CD4-positive, alpha-beta memory T cell (primary cell): ENCODE data around the gene ATP11A. TPM values are rescaled to one million over a fixed set of nuclear protein-coding genes. Genes with fewer than 3 reads are reported as not detected.

ENCODE experiments used
- CTCF ChIA-PET: fragments of 350-600 bp; sonication (Branson Sonifier 250); formaldehyde crosslinking; loops from one replicate; lab custom pipeline; 2021; ENCODE audit warnings: inconsistent platforms; ENCODE audit not compliant: partially characterized antibody; lab: Charles Lee
- POLR2A ChIA-PET: fragments of 350-600 bp; sonication (Branson Sonifier 250); formaldehyde crosslinking; loops from one replicate; lab custom pipeline; 2021; ENCODE audit not compliant: partially characterized antibody; lab: Charles Lee
- DNase-seq, 5 donors: peaks; one replicate each; pipeline versions ENCODE4 v3.0.0 to v3.0.0-alpha.2; 2020 to 2022; ENCODE audit warnings: mixed read lengths in 1 of 5
- H3K27ac ChIP-seq: one replicate; pipeline ENCODE4 v1.7.0; 2013; ENCODE audit warnings: low read depth, low read length
- H3K27me3 ChIP-seq: 2 replicates; pipeline ENCODE4 v1.7.0; 2013; ENCODE audit warnings: mild to moderate bottlenecking, low read length, moderate library complexity; ENCODE audit not compliant: insufficient read depth
- H3K36me3 ChIP-seq: 2 replicates; pipeline ENCODE4 v1.7.0; 2013; ENCODE audit warnings: mild to moderate bottlenecking, low read length, moderate library complexity; ENCODE audit not compliant: insufficient read depth
- H3K4me1 ChIP-seq: 2 replicates; pipeline ENCODE4 v1.7.0; 2013; ENCODE audit warnings: mild to moderate bottlenecking, low read length, moderate library complexity; ENCODE audit not compliant: insufficient read depth
- H3K4me3 ChIP-seq, 2 donors: one replicate each; pipeline ENCODE4 v1.7.0; 2013; ENCODE audit warnings: low read length in 2 of 2, mild to moderate bottlenecking in 1 of 2
- H3K9me3 ChIP-seq, 2 donors: one replicate each; pipeline ENCODE4 v1.7.0; 2013; ENCODE audit warnings: low read length in 2 of 2, control low read depth in 1 of 2; ENCODE audit not compliant: control insufficient read depth in 1 of 2
- H3K27ac Mint-ChIP-seq, 7 donors: one replicate each; pipeline ENCODE4 v1.8.0; 2020 to 2021; ENCODE audit warnings: mixed read lengths in 7 of 7, mild to moderate bottlenecking in 6 of 7, inconsistent platforms in 3 of 7, moderate library complexity in 3 of 7
- H3K27me3 Mint-ChIP-seq, 2 donors: one replicate each; pipeline ENCODE4 v1.8.0; 2020 to 2021; ENCODE audit warnings: mixed read lengths in 2 of 2
- H3K36me3 Mint-ChIP-seq, 2 donors: one replicate each; pipeline ENCODE4 v1.8.0; 2020 to 2021; ENCODE audit warnings: mixed read lengths in 2 of 2, inconsistent platforms in 1 of 2, mild to moderate bottlenecking in 1 of 2
- H3K4me1 Mint-ChIP-seq, 4 donors: one replicate each; pipeline ENCODE4 v1.8.0; 2020 to 2021; ENCODE audit warnings: mixed read lengths in 4 of 4, mild to moderate bottlenecking in 1 of 4
- H3K4me3 Mint-ChIP-seq, 8 donors: one replicate each; pipeline ENCODE4 v1.8.0; 2020 to 2021; ENCODE audit warnings: mixed read lengths in 8 of 8, mild to moderate bottlenecking in 7 of 8, moderate library complexity in 6 of 8, inconsistent platforms in 3 of 8
- H3K9me3 Mint-ChIP-seq, 8 donors: one replicate each; pipeline ENCODE4 v1.8.0; 2020 to 2021; ENCODE audit warnings: mixed read lengths in 8 of 8, mild to moderate bottlenecking in 5 of 8, inconsistent platforms in 3 of 8, moderate library complexity in 1 of 8
- intact Hi-C: fragments of 100-400 bp; cut with micrococcal nuclease; formaldehyde crosslinking; loops from one replicate; pipeline ENCODE4 v1.15.1; 2023
- polyA plus RNA-seq, 2 donors: library from polyadenylated mRNA; unstranded; fragments of 300-500 nt; fragmentation: Illumina TruSeq; gene quantifications; one replicate each; pipeline ENCODE4 v1.2.3, GENCODE V29; 2021
- total RNA-seq, 2 experiments: library from RNA; stranded (reverse); gene quantifications; one replicate each; pipeline ENCODE4 v1.2.3, GENCODE V29; 2021

The ATP11A gene
- total and polyA plus RNA-seq, 4 experiments from 2014 or later: 1.1 to 50.5 (median 30.7) TPM

DNA sequence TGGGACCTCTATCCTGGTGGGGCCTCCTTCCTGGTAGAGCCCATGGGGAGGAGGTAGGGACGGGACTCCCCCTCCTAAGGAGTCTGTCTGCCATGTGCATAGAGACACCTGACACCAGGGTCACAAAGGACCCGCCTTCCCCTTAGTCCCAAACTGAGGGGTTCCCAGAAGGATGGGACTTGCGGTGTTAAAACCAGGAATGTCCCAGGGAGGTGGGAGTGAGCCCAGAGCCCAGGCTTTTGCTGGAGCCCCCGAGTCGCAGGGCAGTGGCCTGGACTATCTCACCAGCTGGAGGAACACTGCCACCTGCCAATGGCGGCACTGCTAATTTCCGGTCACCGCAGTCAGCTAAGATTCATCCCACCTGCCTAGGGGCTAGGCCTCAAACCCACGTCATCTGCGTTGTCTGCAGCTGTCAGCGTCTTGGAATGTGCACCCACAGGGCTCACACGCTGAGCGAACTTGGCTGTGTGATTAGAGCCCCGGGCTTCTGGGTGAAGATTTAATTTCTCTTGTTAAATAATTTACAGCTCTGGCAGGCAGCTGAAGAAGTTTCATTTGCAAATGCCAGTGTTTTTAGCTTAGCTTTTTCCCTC, 31.9 kb upstream of the ATP11A start:
- H3K4me1 Mint-ChIP-seq: no peaks in the 10 kb centered on the region
- no peaks in the 10 kb centered on the region for H3K4me1 ChIP-seq
- CTCF ChIA-PET: no interaction called here
- H3K9me3 ChIP-seq: no peaks in the 10 kb centered on the region
- no peak for DNase-seq
- no peak overlapping the region for H3K27ac Mint-ChIP-seq
- no peaks in the 10 kb centered on the region for H3K36me3 Mint-ChIP-seq
- peaks cover 0 to 1% of the 10 kb centered on the region in 2 donors for H3K27me3 Mint-ChIP-seq
- no peak overlapping the region for H3K4me3 Mint-ChIP-seq
- H3K27ac ChIP-seq: no peak overlapping the region
- POLR2A ChIA-PET: no interaction called here
- peaks cover 0 to 10% (median 0%) of the 10 kb centered on the region in 8 donors for H3K9me3 Mint-ChIP-seq
- no peaks in the 10 kb centered on the region for H3K36me3 ChIP-seq
- no peak overlapping the region for H3K4me3 ChIP-seq
- intact Hi-C loops: no loop called here
- H3K27me3 ChIP-seq: no peaks in the 10 kb centered on the region

GRCh38 chr13:112658808-112659207, 31.0 kb upstream of the ATP11A start:
- Histone ChIP-seq H3K4me3 (no peak overlapping the region), H3K36me3 (no peaks in the 10 kb centered on the region), H3K27ac (no peak overlapping the region), H3K27me3 (no peaks in the 10 kb centered on the region), H3K9me3 (no peaks in the 10 kb centered on the region), H3K4me1 (no peaks in the 10 kb centered on the region)
- peaks cover 0 to 10% (median 0%) of the 10 kb centered on the region in 8 donors for H3K9me3 Mint-ChIP-seq
- no peaks in the 10 kb centered on the region for H3K4me1 Mint-ChIP-seq
- no peak overlapping the region for H3K4me3 Mint-ChIP-seq
- CTCF ChIA-PET: no interaction called here
- DNase-seq: no peak
- H3K27ac Mint-ChIP-seq: no peak overlapping the region
- no peaks in the 10 kb centered on the region for H3K36me3 Mint-ChIP-seq
- intact Hi-C loops: no loop called here
- POLR2A ChIA-PET: no interaction called here
- H3K27me3 Mint-ChIP-seq: peaks cover 0 to 3% of the 10 kb centered on the region in 2 donors

- H3K9me3 Mint-ChIP-seq: peaks cover 0 to 10% (median 0%) of the 10 kb centered on the region in 8 donors
- H3K4me3 Mint-ChIP-seq: no peak overlapping the region
Measured at GRCh38 chr13:112661291-112661690, 28.5 kb upstream of the ATP11A start.

GRCh38 chr13:112664501-112665203, 25.2 kb upstream of the ATP11A start:
- Mint-ChIP-seq H3K36me3 (no peaks in the 10 kb centered on the region), H3K27me3 (peaks cover 0 to 6% of the 10 kb centered on the region in 2 donors), H3K27ac (no peak overlapping the region), H3K4me1 (no peaks in the 10 kb centered on the region), H3K9me3 (peaks cover 0 to 10% (median 0%) of the 10 kb centered on the region in 8 donors), H3K4me3 (no peak overlapping the region)
- CTCF ChIA-PET: no interaction called here
- POLR2A ChIA-PET: no interaction called here
- H3K27me3 ChIP-seq: no peaks in the 10 kb centered on the region
- no peak for DNase-seq
- no peaks in the 10 kb centered on the region for H3K36me3 ChIP-seq
- no peak overlapping the region for H3K4me3 ChIP-seq
- intact Hi-C loops: no loop called here
- no peaks in the 10 kb centered on the region for H3K9me3 ChIP-seq
- H3K4me1 ChIP-seq: no peaks in the 10 kb centered on the region
- H3K27ac ChIP-seq: no peak overlapping the region

More at GRCh38 chr13:112661291-112661690, 28.5 kb upstream of the ATP11A start:
- Histone ChIP-seq H3K9me3 (no peaks in the 10 kb centered on the region), H3K4me3 (no peak overlapping the region), H3K27ac (no peak overlapping the region), H3K27me3 (no peaks in the 10 kb centered on the region), H3K36me3 (no peaks in the 10 kb centered on the region), H3K4me1 (no peaks in the 10 kb centered on the region)
- Mint-ChIP-seq H3K36me3 (no peaks in the 10 kb centered on the region), H3K4me1 (no peaks in the 10 kb centered on the region), H3K27ac (no peak overlapping the region), H3K27me3 (peaks cover 0 to 6% of the 10 kb centered on the region in 2 donors)
- ChIA-PET POLR2A (no interaction called here), CTCF (interaction anchor here (1.4 kb wide), 1 partner anchor 21 kb away, joined by 4 read pairs; no protein-coding TSS in a partner anchor)
- intact Hi-C loops: no loop called here
- DNase-seq: no peak

DNA sequence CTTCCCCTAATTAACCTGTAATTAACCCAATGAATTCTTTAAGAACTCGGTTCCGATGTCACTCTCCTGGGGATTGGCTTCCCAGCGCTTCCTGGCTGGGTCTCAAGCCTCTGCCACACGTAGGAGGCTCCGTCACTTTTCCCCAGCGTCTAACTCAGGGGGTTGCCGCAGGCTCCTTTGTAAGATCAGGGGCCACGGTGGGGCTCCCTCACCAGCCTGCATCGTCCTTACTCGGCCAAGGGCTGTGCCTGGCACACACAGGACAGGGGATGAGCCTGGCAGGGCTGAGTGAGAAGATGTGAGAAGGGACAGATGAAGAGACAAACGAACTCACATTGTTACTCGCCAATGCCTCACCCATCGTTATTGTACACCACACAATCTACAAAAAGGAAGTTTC, 20.9 kb upstream of the ATP11A start:
- Mint-ChIP-seq H3K27me3 (peaks cover 0 to 2% of the 10 kb centered on the region in 2 donors), H3K4me1 (peaks cover 3 to 5% (median 3%) of the 10 kb centered on the region in 4 donors), H3K9me3 (no peaks in the 10 kb centered on the region), H3K4me3 (no peak overlapping the region), H3K36me3 (no peaks in the 10 kb centered on the region), H3K27ac (no peak overlapping the region)
- H3K4me3 ChIP-seq: no peak overlapping the region
- no peaks in the 10 kb centered on the region for H3K27me3 ChIP-seq
- H3K36me3 ChIP-seq: no peaks in the 10 kb centered on the region
- H3K9me3 ChIP-seq: no peaks in the 10 kb centered on the region
- DNase-seq: no peak
- intact Hi-C loops: no loop called here
- H3K4me1 ChIP-seq: peaks cover 5% of the 10 kb centered on the region
- ChIA-PET POLR2A (no interaction called here), CTCF (no interaction called here)
- H3K27ac ChIP-seq: no peak overlapping the region

DNA sequence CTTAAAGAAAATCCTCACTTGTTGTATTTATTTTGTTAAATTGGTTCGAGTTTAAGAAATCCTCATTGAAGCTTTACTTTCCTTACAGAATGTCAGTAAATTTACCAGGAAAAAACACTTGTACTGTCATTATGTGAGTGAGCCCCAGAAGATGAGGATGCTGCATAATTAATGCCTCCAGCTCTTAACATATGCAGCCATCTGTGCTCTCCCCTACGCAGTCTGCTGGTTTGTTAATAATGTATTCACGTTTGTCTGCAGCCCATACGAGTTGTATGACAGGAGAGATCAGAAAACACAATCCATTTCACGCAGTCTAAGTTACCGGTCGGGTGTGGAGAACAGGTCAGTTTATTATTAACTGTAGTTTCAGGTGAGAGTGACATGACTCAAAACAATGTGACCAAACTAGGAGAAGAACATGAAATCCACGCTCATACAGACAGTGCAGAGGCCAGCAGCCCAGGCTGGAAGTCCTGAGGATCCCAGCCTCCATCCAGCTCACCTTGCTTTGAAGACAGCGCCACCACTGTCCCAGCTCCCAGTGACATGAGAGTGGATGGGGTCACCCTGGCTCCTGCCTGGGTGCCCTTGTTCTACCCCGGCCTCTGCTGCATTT, 19.8 kb upstream of the ATP11A start:
- Histone ChIP-seq H3K36me3 (no peaks in the 10 kb centered on the region), H3K4me3 (no peak overlapping the region), H3K27me3 (no peaks in the 10 kb centered on the region), H3K9me3 (no peaks in the 10 kb centered on the region), H3K27ac (no peak overlapping the region), H3K4me1 (peaks cover 14% of the 10 kb centered on the region)
- Mint-ChIP-seq H3K36me3 (no peaks in the 10 kb centered on the region), H3K27ac (no peak overlapping the region), H3K4me3 (no peak overlapping the region), H3K4me1 (peaks cover 4 to 12% (median 8%) of the 10 kb centered on the region in 4 donors), H3K9me3 (no peaks in the 10 kb centered on the region), H3K27me3 (no peaks in the 10 kb centered on the region)
- no peak for DNase-seq
- ChIA-PET CTCF (no interaction called here), POLR2A (no interaction called here)
- intact Hi-C loops: no loop called here

GRCh38 chr13:112670864-112671263, 19.0 kb upstream of the ATP11A start:
- intact Hi-C loops: no loop called here
- no peak for DNase-seq
- no peaks in the 10 kb centered on the region for H3K9me3 ChIP-seq
- Mint-ChIP-seq H3K4me1 (peaks cover 4 to 12% (median 9%) of the 10 kb centered on the region in 4 donors), H3K27me3 (no peaks in the 10 kb centered on the region), H3K27ac (peak overlapping the region in 1 of 7 donors; percentile 3), H3K36me3 (no peaks in the 10 kb centered on the region), H3K4me3 (no peak overlapping the region), H3K9me3 (no peaks in the 10 kb centered on the region)
- H3K36me3 ChIP-seq: no peaks in the 10 kb centered on the region
- peaks cover 17% of the 10 kb centered on the region for H3K4me1 ChIP-seq
- CTCF ChIA-PET: no interaction called here
- POLR2A ChIA-PET: no interaction called here
- no peak overlapping the region for H3K4me3 ChIP-seq
- H3K27me3 ChIP-seq: no peaks in the 10 kb centered on the region
- no peak overlapping the region for H3K27ac ChIP-seq
